Measurements from ENCODE around the gene GTSE1. TPM values are rescaled to one million over a fixed set of nuclear protein-coding genes. Genes with fewer than 3 reads are reported as not detected.
"Not testable (repeated sequence)": the region's sequence is repeated elsewhere in the genome, so short reads cannot be mapped to it uniquely, and the experiment has no call there.

Gene GTSE1
- total RNA-seq, 2 experiments from 2014 or later, result 67.6 to 76.2 TPM

GRCh38 chr22:46264520-46264919 lies 32.1 kb upstream of the GTSE1 start:
- POLR2A ChIA-PET, DNase-seq, H3K27ac Mint-ChIP-seq, H3K4me3 Mint-ChIP-seq: not testable (repeated sequence)
- Mint-ChIP-seq H3K9me3 (peaks cover 11% of the 10 kb centered on the region), H3K4me1 (peaks cover 21% of the 10 kb centered on the region), H3K27me3 (peaks cover 66% of the 10 kb centered on the region), H3K36me3 (ENCODE audit: low read depth) (peaks cover 52% of the 10 kb centered on the region)
- CTCF ChIA-PET, result interaction anchor here (0.6 kb wide), 1 partner anchor 51 kb away, joined by 3 read pairs; no protein-coding TSS in a partner anchor

- H3K4me3 Mint-ChIP-seq, DNase-seq, H3K27ac Mint-ChIP-seq, CTCF ChIA-PET, POLR2A ChIA-PET: not testable (repeated sequence)
- Mint-ChIP-seq H3K9me3 (peaks cover 11% of the 10 kb centered on the region), H3K27me3 (peaks cover 55% of the 10 kb centered on the region), H3K4me1 (peaks cover 28% of the 10 kb centered on the region), H3K36me3 (ENCODE audit: low read depth) (peaks cover 56% of the 10 kb centered on the region)
Measured at GRCh38 chr22:46265627-46266026, 31.0 kb upstream of the GTSE1 start.

GRCh38 chr22:46267431-46268279 lies 29.0 kb upstream of the GTSE1 start, which contains the start of gene TTC38:
Gene TTC38, plus strand, starts transcription at chr22:46268008. Its CDS starts 32 bp downstream, at chr22:46268040.
- peaks cover 11% of the 10 kb centered on the region for H3K9me3 Mint-ChIP-seq
- peaks cover 28% of the 10 kb centered on the region for H3K4me1 Mint-ChIP-seq
- H3K27me3 Mint-ChIP-seq, result peaks cover 36% of the 10 kb centered on the region
- peak within 1 kb of the TSS; percentile 66 for H3K27ac Mint-ChIP-seq
- H3K36me3 Mint-ChIP-seq (ENCODE audit: low read depth), result peaks cover 47% of the 10 kb centered on the region
- POLR2A ChIA-PET, result interaction anchor here (0.7 to 3.4 kb wide), 4 partner anchors 12 to 28 kb away, joined by 4 to 14 read pairs (median 6); partner anchors contain the start of genes CDPF1 and GTSE1
- peak within 1 kb of the TSS; percentile 86 for H3K4me3 Mint-ChIP-seq
- DNase-seq, result peak; percentile 66
- CTCF ChIA-PET, result interaction anchor here (1.0 to 1.8 kb wide), 3 partner anchors 9 to 46 kb away, joined by 3 to 6 read pairs (median 5); partner anchors contain the start of gene GTSE1

- peaks cover 22% of the 10 kb centered on the region for H3K27me3 Mint-ChIP-seq
- peaks cover 45% of the 10 kb centered on the region for H3K36me3 Mint-ChIP-seq (ENCODE audit: low read depth)
- no peak overlapping the region for H3K27ac Mint-ChIP-seq
- ChIA-PET POLR2A (interaction anchor here (1.2 to 3.4 kb wide), 2 partner anchors 11 to 27 kb away, joined by 4 to 14 read pairs; partner anchors contain the start of gene GTSE1), CTCF (no interaction called here)
- DNase-seq, result no peak
- peak overlapping the region; percentile 53 for H3K4me3 Mint-ChIP-seq
- H3K9me3 Mint-ChIP-seq, result peaks cover 5% of the 10 kb centered on the region
- H3K4me1 Mint-ChIP-seq, result peaks cover 25% of the 10 kb centered on the region
Measured at GRCh38 chr22:46269564-46269963, 27.1 kb upstream of the GTSE1 start.

GRCh38 chr22:46272196-46272595 lies 24.5 kb upstream of the GTSE1 start:
- ChIA-PET POLR2A (no interaction called here), CTCF (no interaction called here)
- peaks cover 41% of the 10 kb centered on the region for H3K36me3 Mint-ChIP-seq (ENCODE audit: low read depth)
- H3K4me3 Mint-ChIP-seq, result no peak overlapping the region
- peaks cover 29% of the 10 kb centered on the region for H3K4me1 Mint-ChIP-seq
- no peaks in the 10 kb centered on the region for H3K9me3 Mint-ChIP-seq
- H3K27me3 Mint-ChIP-seq, result peaks cover 4% of the 10 kb centered on the region
- no peak for DNase-seq
- H3K27ac Mint-ChIP-seq, result no peak overlapping the region

- CTCF ChIA-PET, result no interaction called here
- POLR2A ChIA-PET, result no interaction called here
- DNase-seq, result no peak
- Mint-ChIP-seq H3K4me1 (peaks cover 24% of the 10 kb centered on the region), H3K36me3 (ENCODE audit: low read depth) (peaks cover 36% of the 10 kb centered on the region), H3K27ac (no peak overlapping the region), H3K4me3 (no peak overlapping the region), H3K27me3 (no peaks in the 10 kb centered on the region), H3K9me3 (no peaks in the 10 kb centered on the region)
Measured at GRCh38 chr22:46272762-46273431, 23.8 kb upstream of the GTSE1 start.

GRCh38 chr22:46273432-46274148 lies 23.1 kb upstream of the GTSE1 start:
- Mint-ChIP-seq H3K4me1 (peaks cover 19% of the 10 kb centered on the region), H3K36me3 (ENCODE audit: low read depth) (peaks cover 39% of the 10 kb centered on the region), H3K27ac (no peak overlapping the region), H3K9me3 (no peaks in the 10 kb centered on the region), H3K27me3 (no peaks in the 10 kb centered on the region), H3K4me3 (no peak overlapping the region)
- DNase-seq, result no peak
- ChIA-PET CTCF (no interaction called here), POLR2A (no interaction called here)

- Mint-ChIP-seq H3K4me1 (peaks cover 14% of the 10 kb centered on the region), H3K4me3 (no peak overlapping the region), H3K27ac (no peak overlapping the region), H3K27me3 (no peaks in the 10 kb centered on the region), H3K36me3 (ENCODE audit: low read depth) (peaks cover 43% of the 10 kb centered on the region), H3K9me3 (no peaks in the 10 kb centered on the region)
- POLR2A ChIA-PET, result no interaction called here
- CTCF ChIA-PET, result no interaction called here
- no peak for DNase-seq
Measured at GRCh38 chr22:46274381-46274780, 22.3 kb upstream of the GTSE1 start.

- Mint-ChIP-seq H3K36me3 (ENCODE audit: low read depth) (peaks cover 40% of the 10 kb centered on the region), H3K4me3 (no peak overlapping the region), H3K27me3 (no peaks in the 10 kb centered on the region), H3K27ac (no peak overlapping the region), H3K4me1 (peaks cover 11% of the 10 kb centered on the region), H3K9me3 (no peaks in the 10 kb centered on the region)
- no peak for DNase-seq
- ChIA-PET POLR2A (interaction anchor here (0.7 to 2.0 kb wide), 2 partner anchors 20 to 25 kb away, joined by 3 to 6 read pairs; partner anchors contain the start of gene GTSE1), CTCF (no interaction called here)
Measured at GRCh38 chr22:46275455-46276122, 21.1 kb upstream of the GTSE1 start.

GRCh38 chr22:46276563-46276962 lies 20.1 kb upstream of the GTSE1 start:
- H3K4me1 Mint-ChIP-seq, result peaks cover 19% of the 10 kb centered on the region
- H3K27me3 Mint-ChIP-seq, result no peaks in the 10 kb centered on the region

GRCh38 chr22:46278656-46279645 lies 17.7 kb upstream of the GTSE1 start:
- no peaks in the 10 kb centered on the region for H3K27me3 Mint-ChIP-seq
- no peak for DNase-seq
- no peak overlapping the region for H3K27ac Mint-ChIP-seq
- ChIA-PET POLR2A (interaction anchor here (1.2 to 4.5 kb wide), 2 partner anchors 8 to 17 kb away, joined by 4 to 19 read pairs; partner anchors contain the start of gene GTSE1), CTCF (no interaction called here)
- no peak overlapping the region for H3K4me3 Mint-ChIP-seq
- peaks cover 39% of the 10 kb centered on the region for H3K36me3 Mint-ChIP-seq (ENCODE audit: low read depth)
- no peaks in the 10 kb centered on the region for H3K9me3 Mint-ChIP-seq
- H3K4me1 Mint-ChIP-seq, result peaks cover 20% of the 10 kb centered on the region

More at GRCh38 chr22:46276563-46276962, 20.1 kb upstream of the GTSE1 start:
- ChIA-PET CTCF (interaction anchor here (0.8 to 1.5 kb wide), 3 partner anchors 9 to 26 kb away, joined by 3 to 5 read pairs (median 5); partner anchors contain the start of genes CDPF1, GTSE1 and TTC38), POLR2A (interaction anchor here (1.3 to 2.0 kb wide), 2 partner anchors 11 to 19 kb away, joined by 3 to 6 read pairs; partner anchors contain the start of gene GTSE1)
- Mint-ChIP-seq H3K4me3 (no peak overlapping the region), H3K9me3 (no peaks in the 10 kb centered on the region), H3K27ac (no peak overlapping the region), H3K36me3 (ENCODE audit: low read depth) (peaks cover 43% of the 10 kb centered on the region)
- no peak for DNase-seq

Measured in activated CD4-positive, alpha-beta memory T cell treated with anti-CD3 and anti-CD28 coated beads, Interleukin-2, amount 10 ng/mL, durations not matched to agents 7 days and 5 days (primary cell).